HG02759 (cell line): Measurements from ENCODE around the gene TYW1B.
"Not testable (repeated sequence)": the region's sequence is repeated elsewhere in the genome, so short reads cannot be mapped to it uniquely, and the experiment has no call there.

ENCODE experiments used
- ATAC-seq: cut with Tn5 transposase; IDR thresholded peaks from one replicate; pipeline ENCODE4 v1.9.1; 2021; ENCODE audit warnings: mild to moderate bottlenecking, moderate library complexity; ENCODE audit not compliant: unreplicated experiment

TYW1B gene

DNA sequence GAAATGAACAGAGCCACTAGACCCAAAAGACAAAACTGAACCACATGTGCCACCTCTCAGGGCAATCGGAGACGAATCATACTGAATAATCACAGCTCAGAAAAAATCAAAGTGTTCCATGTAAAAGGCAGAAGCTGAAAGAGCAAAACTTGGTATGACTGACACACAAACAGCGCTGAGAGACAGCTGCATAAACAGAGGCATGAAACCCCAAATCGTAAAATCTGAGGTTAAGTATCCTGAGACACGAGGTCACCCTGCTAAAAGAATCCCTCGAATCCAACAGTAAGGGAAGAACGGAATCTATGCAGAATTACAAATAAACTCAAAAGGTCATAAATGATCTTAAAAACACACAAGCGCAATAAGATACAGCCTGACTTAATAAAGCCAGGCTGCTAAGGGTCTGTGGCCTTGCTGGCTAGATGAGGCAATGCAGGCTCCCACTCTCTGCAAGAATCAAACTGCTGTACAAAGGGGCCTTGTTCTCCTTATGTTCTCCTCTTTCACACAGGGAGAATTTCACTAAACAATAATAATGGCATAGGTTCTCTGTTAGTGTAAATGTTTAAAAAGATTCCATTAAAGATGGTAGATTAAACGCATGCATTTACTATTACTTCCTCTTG is 247.7 kb downstream of the TYW1B start:
- ATAC-seq: not testable (repeated sequence)

DNA sequence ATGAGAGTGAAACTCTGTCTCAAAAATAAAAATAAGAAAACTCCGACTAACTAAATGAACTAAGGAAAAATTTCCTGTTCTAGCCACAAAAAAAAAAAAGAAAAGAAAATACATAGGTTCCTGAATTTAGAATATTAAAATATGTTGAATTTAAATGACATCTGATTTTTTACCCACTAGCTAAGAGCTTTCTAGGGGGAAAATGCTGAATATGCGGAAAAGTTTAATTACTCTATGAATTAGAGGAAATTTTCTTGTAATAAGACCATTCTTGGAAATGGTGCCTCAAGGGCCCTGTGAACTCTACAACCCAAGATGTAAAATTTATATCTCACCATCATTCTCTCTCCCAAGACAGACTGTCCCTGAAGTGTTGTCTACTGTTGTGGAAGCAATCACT is 250.9 kb downstream of the TYW1B start:
- ATAC-seq: no peak

DNA sequence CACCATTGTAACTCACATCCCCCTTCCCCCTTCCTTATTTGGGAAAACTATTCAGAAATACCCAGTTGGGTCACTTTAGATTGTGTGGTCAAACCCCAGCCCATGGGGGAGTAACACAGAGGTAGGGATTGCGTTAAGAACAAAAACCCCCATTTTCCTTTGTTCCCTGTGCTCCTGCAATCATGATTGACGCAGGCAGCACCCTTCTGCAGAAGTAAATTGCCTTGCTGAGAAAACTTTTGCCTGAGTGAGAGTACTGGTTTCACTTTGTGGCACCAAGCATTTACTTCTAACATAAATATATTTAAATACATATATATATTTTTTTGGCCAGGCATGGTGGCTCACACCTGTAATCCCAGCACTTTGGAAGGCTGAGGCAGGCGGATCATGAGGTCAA is 266.0 kb downstream of the TYW1B start:
- not testable (repeated sequence) for ATAC-seq

DNA sequence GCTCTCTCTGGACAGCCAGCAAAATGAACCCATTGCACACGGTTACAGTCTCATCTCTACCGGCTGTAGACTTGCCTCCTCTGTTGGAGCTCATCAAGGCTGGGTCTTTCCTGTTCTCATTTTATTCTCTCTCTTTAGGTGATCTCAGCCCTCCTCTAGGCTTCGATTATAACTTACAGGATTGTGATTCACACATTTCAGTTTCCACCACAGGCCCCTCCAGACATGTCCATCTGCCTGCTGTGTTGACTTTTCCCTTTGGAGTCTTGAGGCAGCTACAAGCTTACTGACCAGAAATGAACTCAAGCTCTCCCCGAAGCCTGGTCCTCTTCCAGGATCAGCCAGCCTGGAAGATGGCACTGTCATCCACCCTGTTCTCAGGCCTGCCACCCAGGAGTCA is 268.5 kb downstream of the TYW1B start:
- ATAC-seq: not testable (repeated sequence)

DNA sequence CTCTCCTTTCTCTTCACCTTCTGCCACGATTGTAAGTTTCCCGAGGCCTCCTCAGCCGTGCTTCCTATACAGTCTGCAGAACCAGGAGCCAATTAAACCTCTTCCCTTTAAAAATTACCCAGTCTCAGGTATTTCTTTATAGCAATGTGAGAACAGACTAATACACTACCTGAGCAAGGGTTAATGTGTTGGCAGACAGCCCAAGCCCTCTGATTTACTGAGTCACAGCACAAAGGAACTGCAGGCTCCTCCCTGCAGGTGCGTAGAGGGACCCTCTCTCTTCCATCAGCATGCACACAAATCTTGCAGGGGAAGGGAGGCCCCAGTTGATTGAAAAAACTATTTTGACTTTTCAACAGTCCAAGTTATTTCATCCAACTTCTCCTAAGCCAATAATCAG is 271.3 kb downstream of the TYW1B start:
- not testable (repeated sequence) for ATAC-seq

DNA sequence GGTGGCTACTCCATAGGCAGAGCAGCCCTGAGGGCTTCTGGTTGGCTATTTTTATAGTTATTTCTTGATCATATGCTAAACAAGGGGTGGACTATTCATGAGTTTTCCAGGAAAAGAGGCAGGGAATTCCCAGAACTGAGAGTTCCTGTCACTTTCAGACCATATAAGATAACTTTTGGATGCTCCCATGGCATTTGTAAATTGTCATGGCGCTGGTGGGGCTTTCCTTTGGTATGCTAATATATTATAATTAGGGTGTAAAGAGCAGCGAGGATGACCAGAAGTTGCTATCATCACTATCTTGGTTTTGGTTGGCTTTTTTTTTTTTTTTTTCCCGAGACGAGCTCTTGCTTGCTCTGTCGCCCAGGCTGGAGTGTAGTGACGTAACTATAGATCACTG is 272.8 kb downstream of the TYW1B start:
- not testable (repeated sequence) for ATAC-seq

DNA sequence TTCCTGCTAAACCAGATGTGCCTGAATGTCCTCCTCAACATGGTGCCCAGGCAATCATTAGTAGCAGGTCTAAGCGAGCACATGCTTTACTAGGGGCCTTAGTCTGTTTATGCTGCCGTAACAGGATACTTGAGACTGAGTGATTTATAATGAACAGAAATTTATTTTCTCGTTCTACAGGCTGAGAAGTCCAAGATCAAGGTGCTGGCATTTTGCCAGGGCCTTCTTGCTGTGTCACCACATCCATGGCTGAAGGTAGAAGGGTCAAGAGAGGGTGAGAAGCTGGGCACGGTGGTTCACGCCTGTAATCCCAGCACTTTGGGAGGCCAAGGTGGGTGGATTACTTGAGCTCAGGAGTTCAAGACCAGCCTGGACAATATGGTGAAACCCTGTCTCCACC is 273.6 kb downstream of the TYW1B start:
- not testable (repeated sequence) for ATAC-seq

DNA sequence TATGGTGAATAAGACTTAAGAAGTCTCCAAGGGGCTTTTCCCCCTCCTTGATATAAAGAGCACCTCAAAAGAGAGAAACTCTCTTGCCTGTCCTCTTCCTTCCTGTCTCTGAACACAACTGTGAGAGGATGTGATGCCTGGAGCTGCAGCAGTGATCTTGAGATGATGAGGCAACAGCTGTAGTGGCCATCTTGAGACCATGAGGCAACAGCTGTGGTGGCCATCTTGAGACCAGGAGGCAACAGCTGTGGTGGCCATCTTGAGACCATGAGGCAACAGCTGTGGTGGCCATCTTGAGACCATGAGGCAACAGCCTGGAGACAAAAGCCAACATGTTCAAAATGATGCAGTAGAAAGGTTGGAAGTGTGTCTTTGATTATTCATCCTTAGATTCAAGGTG is 277.5 kb downstream of the TYW1B start:
- not testable (repeated sequence) for ATAC-seq

DNA sequence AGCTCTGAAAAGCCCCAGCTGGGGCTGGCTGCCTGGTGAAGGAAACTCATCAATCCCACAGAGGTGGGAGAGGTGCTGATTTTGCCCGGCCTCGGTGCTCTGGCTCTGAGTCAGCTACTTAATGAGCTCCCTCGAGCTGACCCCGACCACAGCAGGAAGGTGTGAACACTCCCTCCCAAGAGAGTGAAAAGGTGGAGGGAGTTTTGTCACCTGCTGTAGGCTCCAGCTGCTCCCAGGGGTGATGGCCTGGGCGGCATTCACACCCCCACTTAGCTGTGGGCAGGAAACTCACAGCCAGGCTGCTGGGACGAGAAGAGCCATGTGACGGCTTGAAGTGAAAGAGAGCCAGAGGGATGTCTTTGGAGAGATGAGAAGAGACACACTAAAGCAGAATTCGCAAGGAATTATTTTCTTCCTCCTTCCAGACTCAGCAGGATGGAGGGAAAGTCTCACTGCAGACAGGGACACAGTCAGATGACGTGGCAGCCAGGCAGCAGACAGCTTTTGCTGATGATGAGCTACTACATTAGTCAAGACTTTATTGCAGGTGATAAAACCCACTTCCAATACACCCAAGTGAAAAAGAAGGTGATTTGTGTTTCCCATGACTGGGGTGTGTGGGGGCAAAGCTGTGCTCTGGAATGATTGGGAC is 281.3 kb downstream of the TYW1B start:
- ATAC-seq: not testable (repeated sequence)

DNA sequence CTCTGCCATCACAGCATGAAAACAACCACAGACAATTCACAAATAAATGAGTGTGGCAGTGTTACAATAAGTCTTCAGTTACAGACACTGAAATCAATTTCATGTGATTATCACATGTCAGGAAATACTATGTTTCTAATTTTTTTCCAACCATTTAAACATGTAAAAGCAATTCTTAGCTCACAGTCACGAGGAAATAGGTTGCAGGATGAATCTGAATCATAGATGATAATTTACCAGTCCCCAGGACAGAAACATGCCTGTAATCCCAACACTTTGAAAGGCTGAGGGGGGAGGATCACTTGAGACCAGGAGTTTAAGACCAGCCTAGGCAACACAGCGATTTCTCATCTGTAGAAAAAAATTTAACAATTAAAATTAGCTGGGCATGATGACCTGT is 283.5 kb downstream of the TYW1B start:
- not testable (repeated sequence) for ATAC-seq

DNA sequence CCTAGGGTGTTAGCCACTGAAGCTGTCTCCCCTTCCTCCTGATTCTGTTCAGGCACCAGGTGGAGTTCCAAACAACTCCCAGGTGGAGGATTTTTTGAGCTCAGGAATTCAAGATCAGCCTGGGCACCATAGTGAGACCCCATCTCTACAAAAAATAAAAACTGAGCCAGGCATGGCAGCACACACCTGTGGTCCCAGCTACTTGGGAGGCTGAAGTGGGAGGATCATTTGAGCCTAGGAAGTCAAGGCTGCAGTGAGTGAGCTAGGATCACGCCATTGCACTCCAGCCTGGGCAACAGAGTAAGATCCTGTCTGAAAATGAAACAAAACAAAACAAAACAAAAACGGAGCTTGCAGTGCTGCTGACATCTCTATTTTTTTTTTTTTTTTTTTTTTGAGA is 287.1 kb downstream of the TYW1B start:
- no peak for ATAC-seq

DNA sequence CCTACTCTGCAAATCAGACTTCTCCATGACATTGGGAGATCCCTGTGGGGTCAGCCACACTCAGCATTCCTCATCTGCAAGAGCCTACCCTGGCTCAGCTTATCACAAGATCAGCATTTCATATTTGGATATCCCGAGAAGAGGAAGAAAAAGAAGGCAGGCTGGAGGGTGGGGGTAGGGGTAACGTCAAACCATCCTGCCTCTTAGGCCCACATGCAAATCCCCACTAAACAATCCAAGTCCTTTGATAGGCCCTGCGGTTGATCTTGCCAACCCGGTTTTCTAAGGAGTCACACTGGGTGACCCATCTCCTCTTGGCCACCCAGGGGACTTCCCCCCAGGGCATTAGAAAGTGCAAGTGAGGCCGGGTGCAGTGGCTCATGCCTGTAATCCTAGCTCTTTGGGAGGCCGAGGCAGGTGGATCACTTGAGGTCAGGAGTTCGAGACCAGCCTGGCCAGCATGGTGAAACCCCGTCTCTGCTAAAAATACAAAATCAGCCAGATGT is 287.8 kb downstream of the TYW1B start:
- ATAC-seq: no peak

DNA sequence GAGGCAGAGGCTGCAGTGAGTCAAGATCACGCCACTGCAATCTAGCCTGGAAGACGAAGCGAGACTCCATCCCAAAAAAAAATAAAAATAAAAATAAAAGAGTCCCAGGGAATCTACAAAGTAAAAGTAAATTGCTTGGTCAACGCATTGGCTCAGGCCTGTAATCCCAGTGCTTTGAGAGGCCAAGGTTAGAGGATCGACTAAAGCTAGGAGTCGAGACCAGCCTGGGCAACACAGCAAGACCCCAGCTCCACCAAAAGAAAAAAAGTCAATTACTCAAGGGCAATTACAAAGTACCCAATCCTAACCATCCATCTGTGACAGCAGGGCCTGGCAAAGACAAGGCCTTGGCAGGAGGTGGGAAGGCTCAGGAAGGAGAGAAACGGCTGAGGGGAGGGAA is 288.3 kb downstream of the TYW1B start:
- ATAC-seq: no peak

DNA sequence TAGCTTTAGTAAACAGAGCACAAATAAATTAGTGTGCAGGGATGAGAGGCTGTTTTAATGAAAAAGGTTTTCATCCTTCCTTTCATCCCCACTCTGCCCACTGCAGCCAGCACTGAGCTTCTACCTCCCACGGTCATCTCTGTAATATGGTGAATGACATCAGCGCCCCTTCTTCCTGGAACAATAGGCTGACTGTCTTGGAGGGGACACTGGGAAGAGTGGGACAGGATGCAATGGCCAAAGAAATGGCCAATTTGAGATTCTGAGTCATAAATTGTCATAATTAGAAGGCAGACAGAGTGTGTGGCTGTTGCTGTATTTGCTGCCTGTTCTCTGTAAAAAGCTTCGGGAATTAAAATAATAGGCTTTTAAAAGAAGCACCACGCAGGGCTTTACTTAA is 289.1 kb downstream of the TYW1B start:
- ATAC-seq: no peak

DNA sequence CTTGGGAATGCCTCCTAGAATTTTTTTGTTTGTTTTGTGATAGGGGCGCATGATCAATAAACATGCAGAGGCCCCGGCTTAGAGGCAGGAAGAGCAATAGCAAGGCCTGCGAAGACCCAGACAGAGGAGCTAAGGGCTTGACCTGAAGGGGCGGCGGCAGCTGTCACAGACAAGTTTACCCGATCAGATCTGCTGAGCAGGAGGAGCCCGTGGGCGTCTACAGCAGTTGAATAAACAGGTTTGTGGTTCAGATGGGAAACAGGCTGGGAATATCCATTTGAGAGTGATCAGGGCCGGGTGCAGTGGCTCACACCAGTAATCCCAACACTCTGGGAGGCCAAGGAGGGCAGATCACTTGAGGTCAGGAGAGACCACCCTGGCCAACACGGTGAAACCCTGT is 289.9 kb downstream of the TYW1B start:
- no peak for ATAC-seq

DNA sequence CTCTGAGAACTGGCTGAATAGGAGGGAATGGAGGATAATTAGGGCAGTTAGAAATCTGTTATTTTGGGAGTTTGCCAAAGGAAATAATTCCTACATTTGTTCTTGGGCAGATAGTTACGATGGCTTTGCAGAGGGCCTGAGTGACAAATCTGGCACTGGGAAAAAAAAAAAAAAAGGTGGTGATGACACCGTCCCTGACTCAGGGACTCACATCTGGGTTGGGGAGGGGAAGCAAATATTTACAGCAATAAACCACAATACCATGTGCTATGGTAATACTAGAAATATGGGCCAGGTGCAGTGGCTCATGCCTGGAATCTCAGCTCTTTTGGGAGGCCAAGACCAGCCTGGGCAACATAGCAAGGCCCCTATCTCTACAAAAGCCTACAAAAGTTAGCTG is 292.0 kb downstream of the TYW1B start:
- ATAC-seq: not testable (repeated sequence)

DNA sequence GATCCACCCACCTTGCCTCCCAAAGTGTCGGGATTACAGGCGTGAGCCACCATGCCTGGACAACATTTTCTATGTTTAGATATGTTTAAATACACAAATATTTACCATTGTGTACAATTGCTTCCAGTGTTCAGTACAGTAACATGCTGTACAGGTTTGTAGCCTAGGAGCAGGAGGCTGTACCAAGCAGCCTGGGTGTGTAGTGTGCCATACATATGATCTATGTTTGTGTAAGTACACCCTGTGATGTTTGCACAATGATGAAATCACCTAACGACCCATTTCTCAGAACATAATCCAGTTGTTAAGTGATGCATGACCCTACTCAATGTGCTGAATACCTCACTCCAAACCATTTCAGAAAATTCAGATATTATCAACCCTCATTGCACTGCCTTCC is 297.0 kb downstream of the TYW1B start:
- not testable (repeated sequence) for ATAC-seq
